ENCODE data around the gene SNAI3. TPM values are rescaled to one million over a fixed set of nuclear protein-coding genes. Genes with fewer than 3 reads are reported as not detected.

The SNAI3 gene
- total and polyA plus RNA-seq, 4 donors = 1.1 to 3.8 (median 2.9) TPM

DNA sequence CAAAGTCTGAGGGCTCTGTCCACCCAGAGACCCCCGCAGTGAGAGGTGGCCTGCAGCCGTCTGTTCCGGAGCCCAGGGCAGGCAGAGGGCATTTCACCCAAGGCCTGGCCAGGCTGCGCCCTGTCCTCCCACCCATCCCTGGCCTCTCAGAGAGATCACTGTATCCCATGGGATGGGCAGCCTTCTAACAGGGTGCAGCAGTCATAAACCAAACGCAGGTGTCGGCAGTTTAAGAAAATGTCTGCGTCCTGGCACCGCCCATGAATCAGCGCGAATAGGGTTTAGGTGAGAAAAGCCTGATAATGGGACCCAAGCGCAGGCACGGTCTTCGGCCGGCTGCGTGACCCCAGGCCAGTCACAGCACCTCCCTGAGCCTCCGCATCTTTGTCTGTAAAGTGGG, 40.9 kb downstream of the SNAI3 start:
- TF ChIP-seq CTCF (IDR thresholded peaks at IDR 0.05; ENCODE audit: control extremely low read depth, extremely low read depth) = no peak
- 92 to 95% methylated on average over 16 of the region's 16 CpGs for WGBS, 2 donors
- ATAC-seq (ENCODE audit: insufficient read depth, low FRiP score) (no peak), DNase-seq (no peak)
- H3K4me3 ChIP-seq = no peak overlapping the region
- H3K4me1 ChIP-seq (ENCODE audit: control insufficient read depth in 5 of 5, insufficient read depth in 5 of 5, low read length in 5 of 5) = peaks cover 0 to 8% (median 2%) of the 10 kb centered on the region in 5 donors
- H3K9me3 ChIP-seq (ENCODE audit: control insufficient read depth in 4 of 4, insufficient read depth in 3 of 4, low read length in 3 of 4) = peaks cover 0 to under 1% (median 0%) of the 10 kb centered on the region in 4 donors
- H3K36me3 ChIP-seq (ENCODE audit: control insufficient read depth in 4 of 4, insufficient read depth in 4 of 4, low read length in 4 of 4) = peaks cover 0 to 21% (median 2%) of the 10 kb centered on the region in 4 donors
- H3K27ac ChIP-seq (ENCODE audit: low read depth in 1 of 2, low read length in 1 of 2) = no peak overlapping the region
- peaks cover 0 to 8% (median under 1%) of the 10 kb centered on the region in 3 donors for H3K27me3 ChIP-seq (ENCODE audit: control insufficient read depth in 3 of 3, insufficient read depth in 3 of 3, low read length in 2 of 3)
- no peak overlapping the region for H3K9ac ChIP-seq (ENCODE audit: insufficient read depth in 1 of 2, low read length in 2 of 2)

GRCh38 chr16:88643644-88643932, 42.7 kb downstream of the SNAI3 start:
- TF ChIP-seq CTCF (IDR thresholded peaks at IDR 0.05; ENCODE audit: control extremely low read depth, extremely low read depth) = no peak
- 89 to 95% methylated on average over 9 of the region's 9 CpGs for WGBS, 2 donors
- no peak overlapping the region for H3K4me3 ChIP-seq
- peaks cover 0 to 4% (median 0%) of the 10 kb centered on the region in 5 donors for H3K4me1 ChIP-seq (ENCODE audit: control insufficient read depth in 5 of 5, insufficient read depth in 5 of 5, low read length in 5 of 5)
- no peak for ATAC-seq (ENCODE audit: insufficient read depth, low FRiP score)
- H3K27ac ChIP-seq (ENCODE audit: low read depth in 1 of 2, low read length in 1 of 2) = no peak overlapping the region
- H3K9ac ChIP-seq (ENCODE audit: insufficient read depth in 1 of 2, low read length in 2 of 2) = no peak overlapping the region
- H3K36me3 ChIP-seq (ENCODE audit: control insufficient read depth in 4 of 4, insufficient read depth in 4 of 4, low read length in 4 of 4) = peaks cover 0 to 18% (median 2%) of the 10 kb centered on the region in 4 donors
- H3K9me3 ChIP-seq (ENCODE audit: control insufficient read depth in 4 of 4, insufficient read depth in 3 of 4, low read length in 3 of 4) = peaks cover 0 to 2% (median 0%) of the 10 kb centered on the region in 4 donors
- no peak for DNase-seq
- peaks cover 0 to 27% (median 14%) of the 10 kb centered on the region in 3 donors for H3K27me3 ChIP-seq (ENCODE audit: control insufficient read depth in 3 of 3, insufficient read depth in 3 of 3, low read length in 2 of 3)

- Histone ChIP-seq H3K27me3 (ENCODE audit: control insufficient read depth in 3 of 3, insufficient read depth in 3 of 3, low read length in 2 of 3) (peaks cover 0 to 32% (median 17%) of the 10 kb centered on the region in 3 donors), H3K4me3 (no peak overlapping the region), H3K9me3 (ENCODE audit: control insufficient read depth in 4 of 4, insufficient read depth in 3 of 4, low read length in 3 of 4) (peaks cover 0 to 2% (median 0%) of the 10 kb centered on the region in 4 donors), H3K27ac (ENCODE audit: low read depth in 1 of 2, low read length in 1 of 2) (no peak overlapping the region), H3K4me1 (ENCODE audit: control insufficient read depth in 5 of 5, insufficient read depth in 5 of 5, low read length in 5 of 5) (peaks cover 0 to 4% (median 0%) of the 10 kb centered on the region in 5 donors), H3K36me3 (ENCODE audit: control insufficient read depth in 4 of 4, insufficient read depth in 4 of 4, low read length in 4 of 4) (peaks cover 0 to 18% (median 2%) of the 10 kb centered on the region in 4 donors), H3K9ac (ENCODE audit: insufficient read depth in 1 of 2, low read length in 2 of 2) (no peak overlapping the region)
- no peak for TF ChIP-seq CTCF (IDR thresholded peaks at IDR 0.05; ENCODE audit: control extremely low read depth, extremely low read depth)
- ATAC-seq (ENCODE audit: insufficient read depth, low FRiP score) (no peak), DNase-seq (no peak)
- 89 to 92% methylated on average over 58 of the region's 58 CpGs for WGBS, 2 donors
These were observed 43.2 kb downstream of the SNAI3 start for GRCh38 chr16:88642881-88643643.

Measured in lung (tissue), 12 donors.